ENCODE measurements around the gene DCHS1. TPM values are rescaled to one million over a fixed set of nuclear protein-coding genes. Genes with fewer than 3 reads are reported as not detected.
A peak's percentile ranks its signal among the peaks of the same experiment; 100 is the strongest.

DCHS1 gene
- polyA plus RNA-seq, 1 experiment, result 8.7 TPM

DNA sequence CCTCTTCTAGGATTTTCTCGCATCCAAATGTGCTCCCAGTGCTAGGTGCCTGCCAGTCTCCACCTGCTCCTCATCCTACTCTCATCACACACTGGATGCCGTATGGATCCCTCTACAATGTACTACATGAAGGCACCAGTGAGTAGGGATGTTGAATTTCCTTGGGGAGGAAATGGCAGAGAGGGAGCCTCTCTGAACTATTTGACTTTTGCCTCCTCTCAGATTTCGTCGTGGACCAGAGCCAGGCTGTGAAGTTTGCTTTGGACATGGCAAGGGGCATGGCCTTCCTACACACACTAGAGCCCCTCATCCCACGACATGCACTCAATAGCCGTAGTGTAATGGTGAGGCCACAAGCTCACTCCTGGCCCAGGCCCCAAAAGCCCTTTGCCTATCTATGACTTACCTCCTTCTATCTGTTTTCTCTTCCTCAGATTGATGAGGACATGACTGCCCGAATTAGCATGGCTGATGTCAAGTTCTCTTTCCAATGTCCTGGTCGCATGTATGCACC is 46.0 kb downstream of the DCHS1 start:
- ChIA-PET POLR2A (interaction anchor here (3.0 kb wide), 1 partner anchor 9 kb away, joined by 12 read pairs; the partner anchor contains the start of gene TPP1), CTCF (interaction anchor here (1.2 to 3.6 kb wide), 3 partner anchors 9 to 78 kb away, joined by 5 to 14 read pairs (median 7); partner anchors contain the start of genes MRPL17 and TPP1)
- Histone ChIP-seq H3K27ac (ENCODE audit: low read depth, low read length) (no peak overlapping the region), H3K27me3 (ENCODE audit: control insufficient read depth, insufficient read depth, low read length) (no peaks in the 10 kb centered on the region), H3K4me3 (ENCODE audit: low read depth, low read length) (no peak overlapping the region), H3K9me3 (ENCODE audit: control insufficient read depth, insufficient read depth, low read length) (no peaks in the 10 kb centered on the region; the same call in 1 of the 2 replicates)
- DNase-seq (ENCODE audit: low read depth, low spot score), result no peak
- TF ChIP-seq, protein P1, sequence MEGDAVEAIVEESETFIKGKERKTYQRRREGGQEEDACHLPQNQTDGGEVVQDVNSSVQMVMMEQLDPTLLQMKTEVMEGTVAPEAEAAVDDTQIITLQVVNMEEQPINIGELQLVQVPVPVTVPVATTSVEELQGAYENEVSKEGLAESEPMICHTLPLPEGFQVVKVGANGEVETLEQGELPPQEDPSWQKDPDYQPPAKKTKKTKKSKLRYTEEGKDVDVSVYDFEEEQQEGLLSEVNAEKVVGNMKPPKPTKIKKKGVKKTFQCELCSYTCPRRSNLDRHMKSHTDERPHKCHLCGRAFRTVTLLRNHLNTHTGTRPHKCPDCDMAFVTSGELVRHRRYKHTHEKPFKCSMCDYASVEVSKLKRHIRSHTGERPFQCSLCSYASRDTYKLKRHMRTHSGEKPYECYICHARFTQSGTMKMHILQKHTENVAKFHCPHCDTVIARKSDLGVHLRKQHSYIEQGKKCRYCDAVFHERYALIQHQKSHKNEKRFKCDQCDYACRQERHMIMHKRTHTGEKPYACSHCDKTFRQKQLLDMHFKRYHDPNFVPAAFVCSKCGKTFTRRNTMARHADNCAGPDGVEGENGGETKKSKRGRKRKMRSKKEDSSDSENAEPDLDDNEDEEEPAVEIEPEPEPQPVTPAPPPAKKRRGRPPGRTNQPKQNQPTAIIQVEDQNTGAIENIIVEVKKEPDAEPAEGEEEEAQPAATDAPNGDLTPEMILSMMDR (IDR thresholded peaks at IDR 0.05; ENCODE audit: low read depth, low read length), result no peak

DNA sequence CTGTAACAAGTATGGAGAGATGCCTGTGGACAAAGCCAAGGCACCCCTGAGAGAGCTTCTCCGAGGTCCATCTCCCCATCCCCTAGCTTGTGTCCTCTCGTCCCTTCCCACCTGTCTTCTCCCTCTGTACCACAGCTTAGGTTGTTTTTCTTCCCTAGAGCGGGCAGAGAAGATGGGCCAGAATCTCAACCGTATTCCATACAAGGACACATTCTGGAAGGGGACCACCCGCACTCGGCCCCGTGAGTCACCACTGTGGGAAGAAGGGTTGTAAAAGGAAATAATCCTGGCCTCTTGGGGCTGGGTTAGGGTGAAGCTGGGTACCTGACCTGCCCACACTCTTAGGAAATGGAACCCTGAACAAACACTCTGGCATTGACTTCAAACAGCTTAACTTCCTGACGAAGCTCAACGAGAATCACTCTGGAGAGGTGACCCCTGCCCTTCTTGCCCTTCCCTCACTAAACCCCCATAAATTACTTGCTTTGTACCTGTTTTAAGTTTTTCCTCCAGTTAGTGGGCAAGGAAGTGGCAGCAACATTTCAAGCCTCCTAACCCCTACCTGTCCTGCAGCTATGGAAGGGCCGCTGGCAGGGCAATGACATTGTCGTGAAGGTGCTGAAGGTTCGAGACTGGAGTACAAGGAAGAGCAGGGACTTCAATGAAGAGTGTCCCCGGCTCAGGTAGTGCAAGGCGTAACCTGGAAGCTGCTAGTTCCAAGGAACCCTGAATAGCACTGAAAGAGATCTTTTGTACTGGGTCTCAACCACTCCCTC is 46.7 kb downstream of the DCHS1 start:
- Histone ChIP-seq H3K9me3 (ENCODE audit: control insufficient read depth, insufficient read depth, low read length) (no peaks in the 10 kb centered on the region; the same call in 1 of the 2 replicates), H3K27me3 (ENCODE audit: control insufficient read depth, insufficient read depth, low read length) (no peaks in the 10 kb centered on the region), H3K4me3 (ENCODE audit: low read depth, low read length) (no peak overlapping the region), H3K27ac (ENCODE audit: low read depth, low read length) (peak overlapping the region; percentile 89)
- CTCF ChIA-PET, result interaction anchor here (1.2 to 3.6 kb wide), 3 partner anchors 10 to 78 kb away, joined by 5 to 14 read pairs (median 7); partner anchors contain the start of genes MRPL17 and TPP1
- POLR2A ChIA-PET, result interaction anchor here (3.0 kb wide), 1 partner anchor 10 kb away, joined by 12 read pairs; the partner anchor contains the start of gene TPP1
- TF ChIP-seq, protein P1 (IDR thresholded peaks at IDR 0.05; ENCODE audit: low read depth, low read length), result no peak
- DNase-seq (ENCODE audit: low read depth, low spot score), result no peak

DNA sequence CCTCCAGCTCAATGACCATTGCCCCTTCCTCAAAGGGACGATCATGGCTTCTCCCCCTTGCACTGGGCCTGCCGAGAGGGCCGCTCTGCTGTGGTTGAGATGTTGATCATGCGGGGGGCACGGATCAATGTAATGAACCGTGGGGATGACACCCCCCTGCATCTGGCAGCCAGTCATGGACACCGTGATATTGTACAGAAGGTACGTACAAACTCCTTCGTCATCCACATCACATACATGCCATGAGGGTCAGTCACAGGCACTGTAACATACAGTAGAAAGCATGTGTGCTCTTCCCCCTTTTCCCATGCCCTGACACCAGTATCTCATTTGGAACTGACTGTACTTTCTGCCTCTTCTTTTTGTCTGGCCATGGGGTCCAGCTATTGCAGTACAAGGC is 47.6 kb downstream of the DCHS1 start:
- no peak for DNase-seq (ENCODE audit: low read depth, low spot score)
- H3K27me3 ChIP-seq (ENCODE audit: control insufficient read depth, insufficient read depth, low read length), result no peaks in the 10 kb centered on the region
- H3K4me3 ChIP-seq (ENCODE audit: low read depth, low read length), result peak overlapping the region; percentile 23; the same call in 1 of the 2 replicates
- POLR2A ChIA-PET, result interaction anchor here (3.0 kb wide), 1 partner anchor 11 kb away, joined by 12 read pairs; the partner anchor contains the start of gene TPP1
- no peaks in the 10 kb centered on the region; the same call in 1 of the 2 replicates for H3K9me3 ChIP-seq (ENCODE audit: control insufficient read depth, insufficient read depth, low read length)
- peak overlapping the region; percentile 89 for H3K27ac ChIP-seq (ENCODE audit: low read depth, low read length)
- CTCF ChIA-PET, result interaction anchor here (1.2 to 3.6 kb wide), 5 partner anchors 11 to 229 kb away, joined by 6 to 14 read pairs (median 10); partner anchors contain the start of genes MRPL17 and TPP1
- TF ChIP-seq, protein P1 (IDR thresholded peaks at IDR 0.05; ENCODE audit: low read depth, low read length), result no peak

DNA sequence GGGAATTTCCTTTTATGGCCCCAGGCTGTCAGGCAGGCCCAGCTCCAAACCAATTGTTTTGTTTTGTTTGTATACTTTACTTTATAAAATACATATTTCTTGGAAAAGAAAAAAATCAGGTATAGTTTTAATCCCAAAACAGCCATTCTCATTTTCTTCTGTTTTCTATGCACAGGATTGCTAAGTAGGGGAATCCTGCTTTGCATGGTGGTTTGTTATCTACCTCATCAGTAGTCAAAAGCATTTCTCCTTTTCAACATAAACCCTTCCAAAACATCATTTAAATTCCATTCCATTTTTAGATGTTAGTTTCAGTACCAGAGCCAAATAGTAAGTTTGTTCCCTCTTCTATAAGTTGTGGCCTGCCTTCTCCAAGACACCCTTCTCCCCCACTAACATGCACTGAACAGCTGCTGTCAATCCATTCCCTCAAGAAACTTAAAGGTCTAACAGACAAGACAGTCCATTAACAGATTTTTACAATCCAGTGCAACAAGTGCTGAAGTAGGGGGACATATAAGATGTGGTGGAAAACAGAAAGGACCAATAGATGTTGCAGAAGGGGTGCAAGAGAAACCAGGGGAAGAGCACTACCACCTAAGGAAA is 48.3 kb downstream of the DCHS1 start:
- no peaks in the 10 kb centered on the region for H3K27me3 ChIP-seq (ENCODE audit: control insufficient read depth, insufficient read depth, low read length)
- H3K9me3 ChIP-seq (ENCODE audit: control insufficient read depth, insufficient read depth, low read length), result no peaks in the 10 kb centered on the region; the same call in 1 of the 2 replicates
- DNase-seq (ENCODE audit: low read depth, low spot score), result no peak
- POLR2A ChIA-PET, result interaction anchor here (1.1 to 3.0 kb wide), 3 partner anchors 12 to 76 kb away, joined by 4 to 12 read pairs (median 12); partner anchors contain the start of genes MRPL17 and TPP1
- H3K4me3 ChIP-seq (ENCODE audit: low read depth, low read length), result peak overlapping the region; percentile 23
- CTCF ChIA-PET, result interaction anchor here (1.6 to 3.6 kb wide), 4 partner anchors 12 to 228 kb away, joined by 6 to 14 read pairs (median 12); partner anchors contain the start of genes MRPL17 and TPP1
- peak overlapping the region; percentile 89 for H3K27ac ChIP-seq (ENCODE audit: low read depth, low read length)
- TF ChIP-seq, protein P1 (IDR thresholded peaks at IDR 0.05; ENCODE audit: low read depth, low read length), result no peak

All from AG04450 (cell line).